NCI-H1417 (cell line): ENCODE data around the gene MRAP.

ENCODE experiments used
- DNase-seq, 3 experiments: peaks; one replicate each; lab custom pipeline; 2025; lab: John Stamatoyannopoulos, UW

MRAP gene

DNA sequence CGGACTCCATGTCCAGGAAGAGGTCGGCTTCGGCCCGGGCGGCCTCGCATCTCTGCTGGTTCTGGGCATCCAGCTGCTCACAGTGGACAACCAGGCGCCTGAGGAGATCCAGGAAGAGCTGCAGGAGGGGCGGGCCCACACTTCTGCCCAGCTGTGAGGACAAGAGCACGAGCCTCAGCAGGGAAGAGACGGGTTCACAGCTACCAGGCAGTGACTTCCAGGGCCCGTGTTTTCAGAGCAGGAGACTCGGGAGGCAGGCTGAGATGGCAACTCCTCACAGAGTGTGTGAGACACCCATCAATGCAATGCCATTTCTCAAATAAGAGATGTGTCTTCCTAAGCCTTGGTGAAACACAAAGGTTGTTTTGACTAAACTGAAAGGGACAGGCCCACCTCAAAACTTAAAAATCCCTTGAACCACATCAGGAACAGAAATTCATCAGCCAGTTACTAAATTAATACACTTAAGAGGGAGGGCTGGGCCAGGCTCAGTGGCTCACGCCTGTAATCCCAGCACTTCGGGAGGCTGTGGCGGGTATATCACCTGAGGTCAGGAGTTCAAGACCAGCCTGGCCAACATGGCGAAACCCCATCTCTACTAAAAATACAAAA is 50.8 kb downstream of the MRAP start:
- DNase-seq = no peak

DNA sequence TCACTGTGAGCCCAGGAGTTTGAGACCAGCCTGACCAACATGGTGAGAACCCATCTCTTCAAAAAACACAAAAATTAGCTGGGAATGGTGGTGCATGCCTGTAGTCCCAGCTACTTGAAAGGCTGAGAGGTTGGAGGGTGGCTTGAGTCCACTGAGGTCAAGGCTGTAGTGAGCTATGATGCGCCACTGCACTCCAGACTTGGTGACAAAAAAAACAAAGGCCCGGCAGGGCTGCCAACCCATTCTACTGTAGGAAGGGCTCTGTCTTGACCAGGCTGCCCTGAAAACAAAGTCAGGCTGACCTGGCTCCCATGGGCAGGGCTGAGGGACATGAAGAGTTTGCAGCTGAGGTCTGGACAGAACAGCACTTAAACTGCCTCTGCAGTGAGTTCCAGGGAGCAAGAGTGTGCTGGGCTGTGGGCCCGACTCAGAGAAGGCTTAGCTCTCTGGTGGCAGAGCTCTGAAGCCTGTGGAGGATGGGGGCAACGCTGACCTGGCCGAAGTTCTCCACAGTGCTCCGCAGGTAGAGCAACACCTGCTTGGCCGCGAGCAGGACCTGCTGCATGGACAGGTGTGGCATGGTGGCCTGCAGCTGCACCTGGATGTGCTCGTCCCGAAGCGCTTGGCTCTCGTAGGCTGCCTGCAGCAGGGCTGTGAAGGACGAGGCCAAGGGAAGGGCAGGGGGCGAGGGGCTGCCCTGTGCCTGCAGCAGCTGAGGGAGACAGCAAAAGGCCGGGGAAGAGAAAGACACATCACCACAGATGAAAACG is 51.7 kb downstream of the MRAP start:
- no peak for DNase-seq

DNA sequence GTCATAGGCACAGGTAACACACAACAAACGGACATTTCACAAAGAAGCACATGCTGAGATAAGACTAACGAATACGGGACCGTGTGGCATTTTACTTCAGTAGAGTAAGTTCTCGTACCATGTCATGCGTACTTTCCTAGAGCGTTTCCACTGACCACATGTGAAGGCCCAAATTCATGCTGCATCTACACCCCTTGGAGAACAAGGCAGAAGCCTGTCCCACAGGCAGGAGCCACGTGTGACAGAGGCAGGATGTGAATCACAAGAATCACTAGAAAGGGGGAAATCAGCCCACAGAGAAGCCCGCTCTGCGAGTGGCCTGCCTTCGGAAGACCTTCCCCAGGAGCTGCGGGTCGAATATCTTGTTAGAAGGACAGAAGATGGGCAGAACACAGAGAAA is 52.3 kb downstream of the MRAP start:
- DNase-seq = no peak

DNA sequence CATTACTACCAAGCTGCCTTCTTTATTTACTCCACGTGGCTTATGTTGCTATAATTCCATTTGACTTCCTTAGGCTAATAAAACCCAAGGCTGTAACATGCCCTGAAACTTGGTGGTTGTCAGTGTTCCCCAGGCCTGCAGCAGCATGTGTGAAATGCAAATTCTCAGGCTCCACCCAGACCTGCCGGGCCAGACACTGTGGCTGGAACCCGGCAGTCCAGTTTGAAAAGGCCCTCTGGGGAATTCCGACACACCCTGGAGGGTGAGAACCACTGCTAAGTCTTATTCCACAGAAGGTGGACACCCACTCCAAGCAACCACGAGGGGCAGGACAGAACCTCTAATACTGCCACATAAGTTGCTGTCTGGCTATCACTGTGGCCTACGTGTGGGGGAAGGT is 52.8 kb downstream of the MRAP start:
- DNase-seq = no peak

DNA sequence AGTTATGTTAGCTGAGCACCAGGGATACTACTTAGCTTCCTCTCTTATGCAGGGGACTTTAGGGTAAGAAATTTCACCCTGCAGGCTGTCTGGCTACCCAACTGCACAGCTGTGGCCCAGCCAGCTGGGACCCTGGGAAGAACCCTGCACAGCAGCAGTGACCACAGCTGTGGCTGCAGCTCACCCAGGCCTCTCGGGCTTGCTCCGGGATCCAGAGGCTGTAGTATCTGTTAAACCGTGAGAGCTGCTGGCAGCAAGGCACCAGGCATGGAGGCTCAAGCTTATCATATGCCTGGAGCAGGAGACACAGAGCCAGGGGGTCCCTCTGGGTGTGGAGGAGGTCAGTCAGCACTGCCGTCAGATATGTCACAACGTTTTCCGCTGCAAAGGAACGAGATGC is 53.9 kb downstream of the MRAP start:
- DNase-seq = no peak

DNA sequence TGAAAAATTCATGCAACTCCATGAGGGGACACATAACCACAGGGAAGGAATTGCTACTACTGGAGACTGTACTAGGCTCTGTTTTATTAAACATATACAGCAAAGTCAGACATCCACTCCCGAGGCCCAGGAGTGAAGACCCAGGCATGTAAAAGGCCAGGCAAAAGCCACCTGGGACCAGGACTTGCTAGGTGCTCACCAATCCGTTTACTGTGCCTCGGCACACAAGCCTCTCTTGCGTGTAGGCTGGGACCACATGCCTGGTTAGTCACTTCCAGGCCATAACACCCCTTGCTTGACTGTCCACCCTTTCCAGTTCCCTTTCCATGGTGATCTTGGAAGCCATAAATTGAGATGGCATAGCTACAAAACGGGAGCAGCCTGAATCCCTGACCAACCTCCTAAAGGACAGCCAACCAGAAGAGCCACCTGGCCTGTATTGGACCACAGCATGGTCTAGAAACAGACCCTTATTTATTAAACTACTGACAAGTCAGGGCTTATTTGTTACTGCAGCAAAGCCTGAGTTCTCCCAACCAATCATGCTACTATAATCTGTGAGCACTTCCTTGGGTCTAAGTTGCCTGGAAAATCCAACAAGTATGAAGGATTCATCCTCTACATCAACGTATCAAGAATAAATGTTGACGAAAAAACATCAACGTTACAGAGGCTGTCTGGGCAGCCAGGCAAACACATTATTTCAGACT is 54.5 kb downstream of the MRAP start:
- DNase-seq = no peak

DNA sequence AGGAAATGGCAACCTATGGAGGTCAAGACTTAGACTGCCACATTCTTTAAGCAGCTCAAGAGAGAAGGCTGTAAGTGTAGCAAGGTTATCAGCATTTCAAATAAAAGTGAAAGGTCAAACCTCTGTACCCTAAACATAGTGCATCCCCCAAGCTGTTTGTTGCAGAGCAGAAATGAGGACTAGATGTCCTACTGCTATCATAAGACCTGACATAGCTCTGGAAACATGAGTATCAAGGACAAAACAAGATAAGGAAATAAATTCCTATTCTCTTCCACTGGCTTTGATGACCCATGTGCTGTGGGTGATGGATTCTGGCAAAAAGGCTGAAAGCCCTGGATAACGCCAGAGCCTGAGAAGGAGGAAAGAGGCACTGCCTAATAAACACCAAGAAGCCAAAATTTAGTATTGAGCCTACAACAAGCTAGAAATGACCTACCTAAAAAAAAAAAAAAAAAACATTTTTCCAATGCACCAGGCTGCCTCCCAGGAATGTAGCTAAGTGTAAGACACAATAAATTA is 58.3 kb downstream of the MRAP start:
- no peak for DNase-seq

DNA sequence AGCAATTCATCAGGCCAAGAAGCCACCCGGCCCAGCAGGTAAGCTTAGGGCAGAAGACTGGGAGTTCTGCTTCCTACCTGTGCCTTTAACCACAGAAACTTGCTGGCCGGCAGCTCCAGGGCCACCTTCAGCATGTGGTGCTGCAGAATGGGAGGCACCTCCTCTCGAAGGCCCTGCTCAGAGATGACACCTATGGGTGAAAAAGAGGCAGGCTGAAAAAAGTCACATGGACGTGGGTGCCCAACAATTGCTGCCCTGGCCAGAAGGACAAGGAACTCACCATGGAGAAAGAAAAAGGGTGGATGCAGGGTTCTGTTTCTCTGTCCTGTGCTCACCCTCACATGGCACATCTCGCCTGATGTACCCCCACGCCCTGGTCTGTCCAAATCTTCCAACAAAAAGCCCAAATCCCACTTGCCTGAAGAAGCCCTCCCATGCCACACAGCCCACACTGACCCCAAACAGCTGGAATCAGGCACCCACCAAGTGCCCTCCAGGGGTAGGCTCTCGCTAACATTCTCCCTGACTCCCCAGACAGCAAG is 61.1 kb downstream of the MRAP start:
- DNase-seq = peak in 1 of 3 experiments; percentile 5

DNA sequence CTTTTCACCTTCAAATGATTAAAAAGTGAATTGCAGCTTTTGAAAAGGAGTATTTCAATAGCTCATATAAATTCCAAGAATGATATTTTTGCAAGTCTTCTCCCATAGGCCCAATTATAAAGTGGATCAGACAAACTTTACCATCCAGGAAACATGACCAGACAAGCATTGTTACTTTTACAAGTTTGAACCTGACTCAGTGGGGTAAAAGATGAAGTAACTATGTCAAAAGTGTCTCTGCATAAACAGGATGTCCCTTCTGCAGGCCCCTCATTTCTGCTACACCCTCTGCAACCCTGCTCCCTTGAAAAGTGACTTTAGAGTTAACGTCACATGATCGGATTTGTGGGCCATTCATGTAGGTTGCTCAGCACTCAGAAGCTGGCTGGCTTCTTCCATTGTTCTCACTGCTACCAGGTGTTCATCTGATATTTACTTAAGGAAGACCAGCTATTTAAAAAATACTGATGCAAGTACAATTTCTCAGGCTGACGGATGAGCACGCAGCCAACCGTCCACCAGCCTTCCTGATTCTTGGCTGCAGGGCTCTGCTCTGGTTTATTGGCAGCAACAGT is 61.8 kb downstream of the MRAP start:
- DNase-seq = peak in 2 of 3 experiments; percentile 13 to 66
